PC-3 (cell line): Measurements from ENCODE around the gene UPK2. TPM values are rescaled to one million over a fixed set of nuclear protein-coding genes. Genes with fewer than 3 reads are reported as not detected.

Experiments
- ATAC-seq: fragments of 200-7000 bp; cut with Tn5 transposase; 2 replicates; pipeline ENCODE4 v1.9.1; 2020; ENCODE audit warnings: mild to moderate bottlenecking, moderate library complexity
- BruUV-seq: library from RNA; stranded (reverse); fragments of 400-500 nt; replicated peaks from 2 replicates; lab custom pipeline; 2021; lab: Mats Ljungman, UMichigan
- CTCF ChIA-PET: fragments of 300-600 bp; sonication (Branson Sonifier 250); formaldehyde crosslinking; loops from one replicate; lab custom pipeline; 2022; ENCODE audit warnings: antibody characterized with exemption; lab: Charles Lee
- POLR2A ChIA-PET: fragments of 300-600 bp; sonication (Branson Sonifier 250); formaldehyde crosslinking; loops from one replicate; lab custom pipeline; 2022; ENCODE audit warnings: antibody characterized with exemption; ENCODE audit not compliant: unreplicated experiment; lab: Charles Lee
- DNase-seq: peaks from one replicate; pipeline ENCODE4 v3.0.0-alpha.2; 2015
- H2AFZ ChIP-seq: fragments of 300-600 bp; sonication (generic); 2 replicates; pipeline ENCODE4 v1.6.0; 2016; ENCODE audit warnings: antibody characterized with exemption, low read length
- H3F3A ChIP-seq: fragments of 300-600 bp; sonication (generic); one replicate; pipeline ENCODE4 v1.6.0; 2017; ENCODE audit warnings: antibody characterized with exemption, low read length, control low read depth, mild to moderate bottlenecking; ENCODE audit not compliant: unreplicated experiment
- H3K27ac ChIP-seq: fragments of 300-600 bp; sonication (generic); 2 replicates; pipeline ENCODE4 v1.5.1; 2016; ENCODE audit warnings: mild to moderate bottlenecking, low read length
- H3K27me3 ChIP-seq: fragments of 300-600 bp; sonication (generic); 2 replicates; pipeline ENCODE4 v1.6.1; 2016; ENCODE audit warnings: low read length, mixed read lengths
- H3K36me3 ChIP-seq: fragments of 300-600 bp; sonication (generic); 2 replicates; pipeline ENCODE4 v1.6.1; 2016; ENCODE audit warnings: low read depth, mixed run types, low read length, mixed read lengths
- H3K4me1 ChIP-seq: fragments of 300-600 bp; sonication (generic); 2 replicates; pipeline ENCODE4 v1.5.1; 2016; ENCODE audit warnings: low read length; ENCODE audit not compliant: insufficient read depth
- H3K4me2 ChIP-seq: fragments of 300-600 bp; sonication (generic); 2 replicates; pipeline ENCODE4 v1.6.0; 2016; ENCODE audit warnings: low read length
- H3K4me3 ChIP-seq: fragments of 300-600 bp; sonication (generic); 2 replicates; pipeline ENCODE4 v1.5.1; 2016; ENCODE audit warnings: mild to moderate bottlenecking, low read length, mixed read lengths
- H3K79me2 ChIP-seq: fragments of 300-600 bp; sonication (generic); 2 replicates; pipeline ENCODE4 v1.6.1; 2017; ENCODE audit warnings: low read length, mixed read lengths
- H3K9ac ChIP-seq: fragments of 300-600 bp; sonication (generic); 2 replicates; pipeline ENCODE4 v1.6.0; 2016; ENCODE audit warnings: mild to moderate bottlenecking, low read length
- H3K9me2 ChIP-seq: fragments of 300-600 bp; sonication (generic); replicated peaks from 2 replicates; pipeline ENCODE4 v1.6.1; 2016; ENCODE audit warnings: mixed run types, low read length, mixed read lengths
- H3K9me3 ChIP-seq: fragments of 300-600 bp; sonication (generic); 2 replicates; pipeline ENCODE4 v1.6.1; 2016; ENCODE audit warnings: low read length, mixed read lengths
- H4K20me1 ChIP-seq: fragments of 300-600 bp; sonication (generic); 2 replicates; pipeline ENCODE4 v1.6.1; 2016; ENCODE audit warnings: low read length, mixed read lengths
- CTCF ChIP-seq: fragments of 300-600 bp; sonication (generic); conservative IDR thresholded peaks from 2 replicates; pipeline ENCODE4 v1.5.1; 2017; ENCODE audit warnings: antibody characterized with exemption, low read depth, mild to moderate bottlenecking, low read length
- EZH2 ChIP-seq: fragments of 300-600 bp; sonication (generic); IDR thresholded peaks from one replicate; pipeline ENCODE4 v1.6.1; 2017; ENCODE audit warnings: antibody characterized with exemption, mild to moderate bottlenecking, low read length; ENCODE audit not compliant: unreplicated experiment
- EZH2phosphoT487 ChIP-seq: fragments of 300-600 bp; sonication (generic); IDR thresholded peaks from 2 replicates; pipeline ENCODE4 v1.6.1; 2018; ENCODE audit warnings: mild to moderate bottlenecking, antibody characterized with exemption, low read length, borderline replicate concordance
- intact Hi-C: fragments of 100-400 bp; cut with micrococcal nuclease; formaldehyde crosslinking; loops from 2 replicates; pipeline ENCODE4 v1.9.0; 2023
- total RNA-seq: library from RNA; depleted of rRNA; stranded (reverse); fragments of >200 nt; gene quantifications from 2 replicates; pipeline ENCODE4 v1.2.3, GENCODE V29; 2014

Gene UPK2
- total RNA-seq, 1 experiment from 2014 or later, result 0.44 TPM

- POLR2A ChIA-PET, result interaction anchor here (0.6 to 1.3 kb wide), 2 partner anchors 13 to 17 kb away, joined by 3 to 5 read pairs; no protein-coding TSS in a partner anchor
- peak overlapping the region; percentile 69 for H2AFZ ChIP-seq
- no peaks in the 10 kb centered on the region for H3K9me2 ChIP-seq
- no peak for TF ChIP-seq EZH2
- TF ChIP-seq EZH2phosphoT487, result no peak
- TF ChIP-seq CTCF, result no peak
- H3K9me3 ChIP-seq, result no peaks in the 10 kb centered on the region
- H3F3A ChIP-seq, result no peaks in the 10 kb centered on the region
- no peaks in the 10 kb centered on the region for H3K27me3 ChIP-seq
- peak overlapping the region; percentile 87 for H3K4me3 ChIP-seq
- BruUV-seq, result no TSS peak
- H4K20me1 ChIP-seq, result peaks cover under 1% of the 10 kb centered on the region
- H3K4me2 ChIP-seq, result peak overlapping the region; percentile 97
- CTCF ChIA-PET, result interaction anchor here (0.5 to 1.4 kb wide), 8 partner anchors 8 to 240 kb away, joined by 3 to 12 read pairs (median 4); no protein-coding TSS in a partner anchor
- intact Hi-C loops, result loop anchor here (1.0 kb wide), 2 partner anchors 27 to 239 kb away; partner anchors contain the start of gene UPK2
- peak overlapping the region; percentile 78 for H3K27ac ChIP-seq
- DNase-seq (peak; percentile 88), ATAC-seq (peak; percentile 9)
- peak overlapping the region; percentile 75 for H3K9ac ChIP-seq
- H3K4me1 ChIP-seq, result peaks cover 48% of the 10 kb centered on the region
- H3K36me3 ChIP-seq, result no peaks in the 10 kb centered on the region
- peaks cover 27% of the 10 kb centered on the region for H3K79me2 ChIP-seq
Observed at GRCh38 chr11:118929501-118930093, 26.5 kb upstream of the UPK2 start.

- BruUV-seq, result no TSS peak
- peak; percentile 12 for ATAC-seq
- intact Hi-C loops, result loop anchor here (1.0 kb wide), 2 partner anchors 26 to 240 kb away; partner anchors contain the start of gene UPK2
- TF ChIP-seq CTCF (peak; percentile 95), EZH2phosphoT487 (no peak)
- no peaks in the 10 kb centered on the region for H3K27me3 ChIP-seq
- no peaks in the 10 kb centered on the region for H4K20me1 ChIP-seq
- ChIA-PET CTCF (interaction anchor here (0.5 to 1.4 kb wide), 8 partner anchors 9 to 240 kb away, joined by 3 to 12 read pairs (median 4); no protein-coding TSS in a partner anchor), POLR2A (interaction anchor here (1.3 kb wide), 1 partner anchor 18 kb away, joined by 3 read pairs; no protein-coding TSS in a partner anchor)
- H3K9me2 ChIP-seq, result no peaks in the 10 kb centered on the region
- peak overlapping the region; percentile 69 for H2AFZ ChIP-seq
- peak overlapping the region; percentile 87 for H3K4me3 ChIP-seq
- H3K36me3 ChIP-seq, result no peaks in the 10 kb centered on the region
- H3K27ac ChIP-seq, result peak overlapping the region; percentile 78
- peak; percentile 100 for DNase-seq
- peaks cover 21% of the 10 kb centered on the region for H3K79me2 ChIP-seq
- no peaks in the 10 kb centered on the region for H3F3A ChIP-seq
- peaks cover 48% of the 10 kb centered on the region for H3K4me1 ChIP-seq
- H3K9me3 ChIP-seq, result no peaks in the 10 kb centered on the region
- H3K4me2 ChIP-seq, result peak overlapping the region; percentile 97
- peak overlapping the region; percentile 75 for H3K9ac ChIP-seq
Observed at GRCh38 chr11:118930094-118930712, 25.9 kb upstream of the UPK2 start.
